Mesendoderm (in vitro differentiated cells): Measurements from ENCODE around the gene NR4A2.
A peak's percentile ranks its signal among the peaks of the same experiment; 100 is the strongest.

Experiments used
- DNase-seq: peaks from one replicate; pipeline ENCODE4 v3.0.0; 2013
- H2AK5ac ChIP-seq: 2 replicates; pipeline ENCODE4 v1.6.1; 2013; ENCODE audit warnings: low read length, inconsistent platforms
- H2BK120ac ChIP-seq: 2 replicates; pipeline ENCODE4 v1.6.1; 2013; ENCODE audit warnings: low read depth, mild to moderate bottlenecking, low read length, moderate library complexity, mixed read lengths
- H2BK15ac ChIP-seq: replicated peaks from 2 replicates; pipeline ENCODE4 v1.6.1; 2013; ENCODE audit warnings: low read depth, mild to moderate bottlenecking, moderate library complexity
- H2BK5ac ChIP-seq: 2 replicates; pipeline ENCODE4 v1.6.1; 2013; ENCODE audit warnings: low read length, inconsistent platforms
- H3K18ac ChIP-seq: 2 replicates; pipeline ENCODE4 v1.6.1; 2013; ENCODE audit warnings: mild to moderate bottlenecking, low read length, mixed read lengths
- H3K23ac ChIP-seq: one replicate; pipeline ENCODE4 v1.6.1; 2013; ENCODE audit warnings: low read length
- H3K27ac ChIP-seq: 2 replicates; pipeline ENCODE4 v1.5.1; 2013; ENCODE audit warnings: low read depth, mild to moderate bottlenecking, inconsistent platforms, low read length, moderate library complexity
- H3K27me3 ChIP-seq: 2 replicates; pipeline ENCODE4 v1.6.1; 2013; ENCODE audit warnings: low read length, control low read depth, mild to moderate bottlenecking, inconsistent platforms; ENCODE audit not compliant: insufficient read depth, poor library complexity
- H3K36me3 ChIP-seq: 2 replicates; pipeline ENCODE4 v1.6.1; 2013; ENCODE audit warnings: low read length, inconsistent platforms; ENCODE audit not compliant: control insufficient read depth, insufficient read depth
- H3K4ac ChIP-seq: one replicate; pipeline ENCODE4 v1.6.1; 2013; ENCODE audit warnings: low read depth, mild to moderate bottlenecking, low read length, moderate library complexity
- H3K4me1 ChIP-seq: 2 replicates; pipeline ENCODE4 v1.6.1; 2013; ENCODE audit warnings: low read depth, low read length, inconsistent platforms; ENCODE audit not compliant: control insufficient read depth
- H3K4me2 ChIP-seq: 2 replicates; pipeline ENCODE4 v1.6.1; 2013; ENCODE audit warnings: low read length
- H3K4me3 ChIP-seq: 2 replicates; pipeline ENCODE4 v1.5.1; 2013; ENCODE audit warnings: mild to moderate bottlenecking, low read length
- H3K56ac ChIP-seq: one replicate; pipeline ENCODE4 v1.6.1; 2013; ENCODE audit warnings: low read length
- H3K79me1 ChIP-seq: 2 replicates; pipeline ENCODE4 v1.6.1; 2013; ENCODE audit warnings: low read length, inconsistent platforms
- H3K79me2 ChIP-seq: 2 replicates; pipeline ENCODE4 v1.6.1; 2013; ENCODE audit warnings: mild to moderate bottlenecking, low read length; ENCODE audit not compliant: control insufficient read depth, insufficient read depth
- H3K9ac ChIP-seq: 2 replicates; pipeline ENCODE4 v1.6.1; 2013; ENCODE audit warnings: low read length, inconsistent platforms
- H4K5ac ChIP-seq: one replicate; pipeline ENCODE4 v1.6.1; 2013; ENCODE audit warnings: low read length
- H4K8ac ChIP-seq: one replicate; pipeline ENCODE4 v1.6.1; 2013; ENCODE audit warnings: low read depth, mild to moderate bottlenecking, control low read depth, low read length, moderate library complexity
- WGBS: extraction: QIAGEN DNeasy Blood & Tissue Kit; methylation state at CpG from one replicate; pipeline ENCODE4 v1.1.7; 2013; ENCODE audit warnings: low lambda C conversion rate, missing lambda C conversion rate; ENCODE audit not compliant: insufficient coverage; ENCODE audit errors: extremely low coverage; 5-methylcytosine and 5-hydroxymethylcytosine counted together

The NR4A2 gene

GRCh38 chr2:156320486-156321098 lies 11.9 kb downstream of the NR4A2 start:
- H3K18ac ChIP-seq: no peak overlapping the region
- no peaks in the 10 kb centered on the region for H3K79me1 ChIP-seq
- no peaks in the 10 kb centered on the region for H3K36me3 ChIP-seq
- peak overlapping the region; percentile 71 for H3K56ac ChIP-seq
- H2BK5ac ChIP-seq: no peak overlapping the region
- H3K4ac ChIP-seq: no peak overlapping the region
- no peak overlapping the region for H3K27ac ChIP-seq
- peaks cover 37% of the 10 kb centered on the region for H3K27me3 ChIP-seq
- H2BK15ac ChIP-seq: no peak overlapping the region
- no peak overlapping the region for H4K5ac ChIP-seq
- no peak overlapping the region for H4K8ac ChIP-seq
- peaks cover 3% of the 10 kb centered on the region for H3K4me1 ChIP-seq
- H3K4me2 ChIP-seq: peak overlapping the region; percentile 69
- H2BK120ac ChIP-seq: no peak overlapping the region
- peak overlapping the region; percentile 15 for H3K4me3 ChIP-seq
- WGBS: no CpG with 5 or more reads among the region's 31 CpGs
- H3K23ac ChIP-seq: no peak overlapping the region
- H2AK5ac ChIP-seq: no peak overlapping the region
- H3K9ac ChIP-seq: peak overlapping the region; percentile 36
- peak; percentile 85 for DNase-seq
- no peaks in the 10 kb centered on the region for H3K79me2 ChIP-seq

DNA sequence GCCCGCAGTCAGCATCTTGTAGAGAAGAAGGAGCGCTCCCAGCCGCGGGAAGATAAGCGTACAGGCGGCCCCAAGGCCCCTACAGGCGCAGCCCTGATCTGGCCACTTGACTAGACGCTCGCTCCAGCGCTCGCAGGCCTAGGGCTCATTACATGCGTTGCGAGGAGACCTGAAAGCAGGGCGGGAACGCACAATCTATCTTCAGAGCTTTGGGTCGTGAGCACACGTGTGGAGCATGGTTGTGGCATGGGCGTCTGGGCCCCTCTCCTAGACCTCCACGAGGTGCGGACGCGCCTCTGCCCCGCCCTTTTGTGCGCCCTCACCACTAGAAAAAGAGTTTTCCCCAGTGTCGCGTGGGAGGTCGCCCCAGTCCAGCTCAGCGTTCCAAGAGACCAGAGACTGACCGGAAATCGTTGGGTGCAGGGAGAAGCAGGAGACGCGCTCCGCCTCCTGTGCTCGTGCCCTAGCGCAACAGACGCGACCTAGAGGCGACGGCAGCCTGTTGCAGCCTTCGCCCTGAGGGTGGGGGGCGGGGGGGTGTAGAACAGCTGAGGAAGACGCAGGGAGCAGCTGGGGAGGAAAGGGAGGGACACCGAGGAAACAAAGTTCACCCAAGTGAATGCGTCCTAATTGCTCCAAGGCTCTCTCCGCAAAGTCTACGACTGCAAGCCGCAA lies 12.6 kb downstream of the NR4A2 start:
- peaks cover 34% of the 10 kb centered on the region for H3K27me3 ChIP-seq
- no peak overlapping the region for H2BK120ac ChIP-seq
- H2AK5ac ChIP-seq: no peak overlapping the region
- no peaks in the 10 kb centered on the region for H3K79me2 ChIP-seq
- no peak overlapping the region for H4K5ac ChIP-seq
- peak overlapping the region; percentile 69 for H3K4me2 ChIP-seq
- no peak overlapping the region for H4K8ac ChIP-seq
- H3K9ac ChIP-seq: peak overlapping the region; percentile 40
- no peak overlapping the region for H3K27ac ChIP-seq
- H2BK5ac ChIP-seq: no peak overlapping the region
- DNase-seq: peak; percentile 87
- no peak overlapping the region for H3K23ac ChIP-seq
- no CpG with 5 or more reads among the region's 47 CpGs for WGBS
- H3K4me1 ChIP-seq: peaks cover 3% of the 10 kb centered on the region
- peak overlapping the region; percentile 71 for H3K56ac ChIP-seq
- peak overlapping the region; percentile 15 for H3K4me3 ChIP-seq
- H3K79me1 ChIP-seq: no peaks in the 10 kb centered on the region
- no peak overlapping the region for H3K4ac ChIP-seq
- no peaks in the 10 kb centered on the region for H3K36me3 ChIP-seq
- no peak overlapping the region for H2BK15ac ChIP-seq
- no peak overlapping the region for H3K18ac ChIP-seq

DNA sequence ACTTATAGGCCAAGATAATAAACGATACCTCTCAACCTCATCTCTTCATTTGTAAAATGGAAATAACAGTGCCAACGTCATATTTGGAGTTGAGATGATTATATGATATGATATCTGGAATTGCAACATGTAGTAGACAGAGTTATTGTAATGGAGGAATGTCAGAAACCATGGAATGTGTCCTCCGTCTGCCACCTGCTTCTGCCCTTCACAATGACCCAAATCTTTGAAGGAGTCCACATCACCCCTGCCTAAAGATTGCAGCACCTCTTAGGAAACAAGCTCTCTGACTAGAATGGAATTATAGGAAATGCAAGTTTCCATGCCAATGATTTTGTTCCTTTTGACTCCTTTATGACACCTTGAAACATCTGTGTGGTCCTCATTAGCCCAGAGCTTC lies 14.9 kb downstream of the NR4A2 start:
- no peak overlapping the region for H3K18ac ChIP-seq
- no peak overlapping the region for H3K9ac ChIP-seq
- H3K56ac ChIP-seq: no peak overlapping the region
- no peak overlapping the region for H3K23ac ChIP-seq
- H3K4me2 ChIP-seq: no peak overlapping the region
- no peak overlapping the region for H4K8ac ChIP-seq
- H3K4me1 ChIP-seq: peaks cover 3% of the 10 kb centered on the region
- no peak overlapping the region for H2BK15ac ChIP-seq
- H2BK5ac ChIP-seq: no peak overlapping the region
- DNase-seq: no peak
- no peak overlapping the region for H3K27ac ChIP-seq
- H3K27me3 ChIP-seq: peaks cover 20% of the 10 kb centered on the region
- no CpG with 5 or more reads among the region's 3 CpGs for WGBS
- H4K5ac ChIP-seq: no peak overlapping the region
- no peak overlapping the region for H3K4me3 ChIP-seq
- H2AK5ac ChIP-seq: no peak overlapping the region
- H3K79me2 ChIP-seq: no peaks in the 10 kb centered on the region
- H2BK120ac ChIP-seq: no peak overlapping the region
- no peaks in the 10 kb centered on the region for H3K36me3 ChIP-seq
- H3K79me1 ChIP-seq: no peaks in the 10 kb centered on the region
- H3K4ac ChIP-seq: no peak overlapping the region

DNA sequence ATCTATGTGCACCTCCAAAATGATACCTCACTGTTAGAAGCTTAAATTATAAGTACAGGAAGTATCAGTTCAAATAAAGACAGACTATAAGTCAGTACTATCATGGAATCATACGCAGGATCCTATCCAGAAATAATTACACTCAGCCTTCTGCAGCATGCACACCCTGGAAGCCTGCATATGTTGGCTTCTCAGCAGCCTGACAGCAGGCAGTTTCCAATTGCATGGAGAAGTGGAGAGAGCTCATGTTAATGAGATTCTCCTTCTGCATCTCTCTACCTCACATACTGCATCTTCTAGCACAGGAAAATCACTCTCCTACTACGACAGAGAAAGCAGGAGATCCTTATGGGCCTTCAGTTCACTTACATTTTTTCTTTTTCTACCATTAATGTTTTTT lies 20.5 kb downstream of the NR4A2 start:
- no peak overlapping the region for H2AK5ac ChIP-seq
- no peak overlapping the region for H2BK5ac ChIP-seq
- no peak overlapping the region for H3K56ac ChIP-seq
- H3K36me3 ChIP-seq: no peaks in the 10 kb centered on the region
- no peak overlapping the region for H4K8ac ChIP-seq
- no peak overlapping the region for H2BK15ac ChIP-seq
- no peaks in the 10 kb centered on the region for H3K79me2 ChIP-seq
- no peak overlapping the region for H3K4ac ChIP-seq
- no peak overlapping the region for H3K9ac ChIP-seq
- no peak overlapping the region for H2BK120ac ChIP-seq
- no peak overlapping the region for H3K23ac ChIP-seq
- H4K5ac ChIP-seq: no peak overlapping the region
- no CpG with 5 or more reads among the region's 2 CpGs for WGBS
- H3K4me2 ChIP-seq: no peak overlapping the region
- no peak for DNase-seq
- H3K4me3 ChIP-seq: no peak overlapping the region
- no peak overlapping the region for H3K18ac ChIP-seq
- no peaks in the 10 kb centered on the region for H3K27me3 ChIP-seq
- no peaks in the 10 kb centered on the region for H3K79me1 ChIP-seq
- H3K4me1 ChIP-seq: no peaks in the 10 kb centered on the region
- no peak overlapping the region for H3K27ac ChIP-seq

GRCh38 chr2:156310773-156311172 lies 21.7 kb downstream of the NR4A2 start:
- Histone ChIP-seq H4K8ac (no peak overlapping the region), H3K23ac (no peak overlapping the region), H3K79me1 (no peaks in the 10 kb centered on the region)

DNA sequence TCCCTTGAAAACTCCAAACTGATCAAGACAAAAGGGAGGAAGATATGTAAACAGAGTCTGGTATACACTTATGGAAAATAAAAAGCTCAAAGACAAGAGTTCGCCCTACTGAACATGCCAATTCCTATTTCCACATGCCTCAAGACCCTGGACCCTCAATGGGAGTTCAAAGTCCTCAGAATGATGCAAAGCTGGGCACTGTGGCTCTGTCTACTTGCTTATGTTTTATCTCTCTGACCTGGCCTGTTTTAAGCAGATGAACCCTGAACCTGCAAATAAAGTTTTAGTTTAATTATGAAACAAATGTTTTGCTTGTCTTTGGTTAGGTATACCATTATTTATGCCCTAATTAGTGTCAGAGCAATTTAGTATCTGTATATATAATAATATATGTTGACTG lies 22.6 kb downstream of the NR4A2 start:
- H2BK15ac ChIP-seq: no peak overlapping the region
- no peak overlapping the region for H2BK120ac ChIP-seq
- H4K8ac ChIP-seq: no peak overlapping the region
- H3K9ac ChIP-seq: no peak overlapping the region
- H2BK5ac ChIP-seq: no peak overlapping the region
- no peak overlapping the region for H3K56ac ChIP-seq
- no peaks in the 10 kb centered on the region for H3K36me3 ChIP-seq
- H3K27me3 ChIP-seq: no peaks in the 10 kb centered on the region
- H3K4me1 ChIP-seq: no peaks in the 10 kb centered on the region
- H4K5ac ChIP-seq: no peak overlapping the region
- no peaks in the 10 kb centered on the region for H3K79me2 ChIP-seq
- WGBS: no CpG with 5 or more reads among the region's 1 CpG
- no peak overlapping the region for H3K18ac ChIP-seq
- H3K4me2 ChIP-seq: no peak overlapping the region
- no peaks in the 10 kb centered on the region for H3K79me1 ChIP-seq
- H3K4me3 ChIP-seq: no peak overlapping the region
- no peak overlapping the region for H3K4ac ChIP-seq
- H3K23ac ChIP-seq: no peak overlapping the region
- no peak overlapping the region for H2AK5ac ChIP-seq
- DNase-seq: no peak
- H3K27ac ChIP-seq: no peak overlapping the region

More at GRCh38 chr2:156310773-156311172, 21.7 kb downstream of the NR4A2 start:
- Histone ChIP-seq H3K9ac (no peak overlapping the region), H2BK15ac (no peak overlapping the region), H3K4me3 (no peak overlapping the region), H2BK120ac (no peak overlapping the region), H3K79me2 (no peaks in the 10 kb centered on the region), H3K27me3 (no peaks in the 10 kb centered on the region), H3K4me1 (no peaks in the 10 kb centered on the region), H2AK5ac (no peak overlapping the region), H4K5ac (no peak overlapping the region), H3K56ac (no peak overlapping the region), H3K4ac (no peak overlapping the region), H3K18ac (no peak overlapping the region), H3K27ac (no peak overlapping the region), H2BK5ac (no peak overlapping the region), H3K36me3 (no peaks in the 10 kb centered on the region), H3K4me2 (no peak overlapping the region)
- DNase-seq: no peak
